Adrenal gland (tissue), 12 donors: ENCODE measurements around the gene CORO1A. TPM values are rescaled to one million over a fixed set of nuclear protein-coding genes. Genes with fewer than 3 reads are reported as not detected.
A peak's percentile ranks its signal among the peaks of the same experiment; 100 is the strongest.

Source experiments
- DNase-seq, 7 donors: peaks; one replicate each; pipeline ENCODE4 v3.0.0-alpha.2; 2019 to 2020
- H3K27ac ChIP-seq, 5 donors: fragments of 200-600 bp; sonication (generic) in 4 of 5; 1 replicate in 3 of 5; 2 replicates in 2 of 5; pipeline versions ENCODE4 v1.5.1 to v1.8.0; 2016 to 2020; ENCODE audit warnings: mild to moderate bottlenecking in 1 of 5
- H3K27me3 ChIP-seq: fragments of 200-600 bp; 2 replicates; pipeline ENCODE4 v1.8.0; 2021
- H3K36me3 ChIP-seq, 2 donors: fragments of 200-600 bp; replicated peaks in 1 of 2; 1 replicate in 1 of 2; 2 replicates in 1 of 2; pipeline versions ENCODE4 v1.5.1 to v1.8.0; 2018 to 2022
- H3K4me1 ChIP-seq, 2 donors: fragments of 200-600 bp; replicated peaks in 1 of 2; 1 replicate in 1 of 2; 2 replicates in 1 of 2; pipeline versions ENCODE4 v1.5.1 to v1.8.0; 2018 to 2021
- H3K4me3 ChIP-seq, 4 donors: fragments of 200-600 bp; sonication (generic) in 3 of 4; one replicate each; pipeline ENCODE4 v1.5.1; 2016 to 2018
- H3K9me3 ChIP-seq, 3 donors: fragments of 200-600 bp; sonication (generic) in 1 of 3; replicated peaks in 1 of 3; 1 replicate in 2 of 3; 2 replicates in 1 of 3; pipeline versions ENCODE4 v1.5.1 to v1.8.0; 2016 to 2021
- POLR2A ChIP-seq, 2 donors: fragments of 450-650 bp; IDR thresholded peaks; one replicate each; pipeline ENCODE4 v1.6.1; 2017; ENCODE audit warnings: antibody characterized with exemption in 2 of 2, mild to moderate bottlenecking in 2 of 2, moderate library complexity in 1 of 2
- WGBS, 4 donors: extraction: QIAGEN DNeasy Blood & Tissue Kit in 2 of 4; methylation state at CpG; one replicate each; pipeline versions ENCODE4 v1.1.5 to v1.1.7; 2013 to 2017; 5-methylcytosine and 5-hydroxymethylcytosine counted together
- intact Hi-C, 2 donors: fragments of 100-400 bp; cut with DNase I; formaldehyde crosslinking; loops; one replicate each; pipeline versions ENCODE4 v1.14.1 to v1.15.0; 2022 to 2023
- polyA plus RNA-seq, 3 donors: library from polyadenylated mRNA; stranded (reverse); fragments of 200-250 nt in 2 of 3; fragments of 350-450 nt in 1 of 3; fragmentation: Illumina TruSeq in 1 of 3; extraction: RNeasy Lipid Tissue Mini Kit (QIAGEN cat#74804) in 1 of 3; gene quantifications; one replicate each; pipeline ENCODE4 v1.2.3, GENCODE V29; 2013 to 2014
- total RNA-seq, 9 donors: library from RNA; depleted of rRNA in 4 of 9; stranded (reverse); fragments of >200 nt in 4 of 9; fragments of 120-200 nt in 1 of 9; fragmentation: NEBNext Ultra II Directional in 1 of 9; extraction: Animal tissue kit (Norgen Biotek cat#: 25700) in 1 of 9; gene quantifications; one replicate each; pipeline versions ENCODE4 v1.1.0 to v1.2.4, GENCODE V29; 2013 to 2023
- TF ChIP-seq, protein P1 (sequence below), 6 experiments: fragments of 450-650 bp in 4 of 6; fragments of 200-600 bp in 2 of 6; sonication (generic) in 1 of 6; IDR thresholded peaks; 1 replicate in 5 of 6; 2 replicates in 1 of 6; pipeline versions ENCODE4 v1.5.1 to v1.8.0; 2016 to 2021; ENCODE audit warnings: antibody characterized with exemption in 6 of 6, mild to moderate bottlenecking in 2 of 6, moderate library complexity in 1 of 6
- donor health status: healthy with polysubstance abuse.
- donor health status: Bipolar disorder and iron deficiency.
- donor health status: DM: yes; HTN: yes; CAD: no.
- donor health status: DM: no; HTN: no; CAD: no.
- donor health status: DM: no; HTN: no; CAD: no.
- donor health status: DM: yes; HTN: yes; CAD: no.

Gene CORO1A
- total and polyA plus RNA-seq, 12 donors: 3.3 to 87.7 (median 42.1) TPM

DNA sequence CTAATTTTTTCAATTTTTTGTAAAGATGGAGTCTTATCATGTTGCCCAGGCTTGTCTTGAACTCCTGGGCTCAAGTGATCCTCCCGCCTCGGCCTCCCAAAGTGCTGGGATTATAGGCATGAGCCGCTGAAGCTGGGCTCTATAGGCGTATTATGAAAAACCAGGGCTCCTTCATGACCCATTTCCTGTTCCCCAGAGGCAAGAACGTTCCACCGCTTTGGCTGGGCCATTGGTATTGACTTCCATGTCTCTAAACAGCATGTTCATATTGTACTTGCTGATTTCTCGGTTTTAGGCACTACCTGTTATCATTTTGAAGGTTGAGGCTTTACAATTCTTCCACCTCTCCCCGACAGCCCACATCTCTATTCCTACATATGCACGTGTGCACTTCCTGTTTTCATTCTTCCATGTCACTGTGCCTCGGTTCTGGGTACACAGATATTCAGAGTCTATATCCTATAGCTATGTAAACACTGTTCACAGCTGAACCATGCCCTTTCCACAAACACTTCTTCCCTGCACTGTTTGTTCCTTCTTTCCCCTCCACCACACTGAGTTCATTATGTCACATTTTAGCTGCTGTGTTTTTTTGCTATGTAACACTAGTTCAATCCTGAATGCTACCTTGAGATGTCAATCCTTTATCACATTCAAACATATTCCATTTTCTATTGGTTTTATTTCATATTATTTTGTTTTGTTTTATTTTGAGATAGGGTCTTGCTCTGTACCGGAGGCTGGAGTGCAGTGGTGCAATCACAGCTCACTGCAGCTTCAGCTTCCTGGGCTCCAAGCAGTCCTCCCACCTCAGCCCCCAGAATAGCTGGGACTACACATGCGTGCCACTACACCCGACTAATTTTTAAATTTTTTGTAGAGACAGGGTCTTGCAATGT is 43.6 kb upstream of the CORO1A start:
- no peaks in the 10 kb centered on the region for H3K36me3 ChIP-seq
- intact Hi-C loops: no loop called here
- no peaks in the 10 kb centered on the region for H3K9me3 ChIP-seq
- H3K27me3 ChIP-seq: no peaks in the 10 kb centered on the region
- TF ChIP-seq, protein P1, sequence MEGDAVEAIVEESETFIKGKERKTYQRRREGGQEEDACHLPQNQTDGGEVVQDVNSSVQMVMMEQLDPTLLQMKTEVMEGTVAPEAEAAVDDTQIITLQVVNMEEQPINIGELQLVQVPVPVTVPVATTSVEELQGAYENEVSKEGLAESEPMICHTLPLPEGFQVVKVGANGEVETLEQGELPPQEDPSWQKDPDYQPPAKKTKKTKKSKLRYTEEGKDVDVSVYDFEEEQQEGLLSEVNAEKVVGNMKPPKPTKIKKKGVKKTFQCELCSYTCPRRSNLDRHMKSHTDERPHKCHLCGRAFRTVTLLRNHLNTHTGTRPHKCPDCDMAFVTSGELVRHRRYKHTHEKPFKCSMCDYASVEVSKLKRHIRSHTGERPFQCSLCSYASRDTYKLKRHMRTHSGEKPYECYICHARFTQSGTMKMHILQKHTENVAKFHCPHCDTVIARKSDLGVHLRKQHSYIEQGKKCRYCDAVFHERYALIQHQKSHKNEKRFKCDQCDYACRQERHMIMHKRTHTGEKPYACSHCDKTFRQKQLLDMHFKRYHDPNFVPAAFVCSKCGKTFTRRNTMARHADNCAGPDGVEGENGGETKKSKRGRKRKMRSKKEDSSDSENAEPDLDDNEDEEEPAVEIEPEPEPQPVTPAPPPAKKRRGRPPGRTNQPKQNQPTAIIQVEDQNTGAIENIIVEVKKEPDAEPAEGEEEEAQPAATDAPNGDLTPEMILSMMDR (IDR thresholded peaks at IDR 0.05): no peak
- TF ChIP-seq POLR2A (IDR thresholded peaks at IDR 0.05): no peak
- DNase-seq: no peak
- no peaks in the 10 kb centered on the region for H3K4me1 ChIP-seq
- H3K4me3 ChIP-seq: no peak overlapping the region
- 73 to 78% (median 74%) methylated on average over 13 of the region's 13 CpGs for WGBS, 4 donors
- H3K27ac ChIP-seq: no peak overlapping the region

DNA sequence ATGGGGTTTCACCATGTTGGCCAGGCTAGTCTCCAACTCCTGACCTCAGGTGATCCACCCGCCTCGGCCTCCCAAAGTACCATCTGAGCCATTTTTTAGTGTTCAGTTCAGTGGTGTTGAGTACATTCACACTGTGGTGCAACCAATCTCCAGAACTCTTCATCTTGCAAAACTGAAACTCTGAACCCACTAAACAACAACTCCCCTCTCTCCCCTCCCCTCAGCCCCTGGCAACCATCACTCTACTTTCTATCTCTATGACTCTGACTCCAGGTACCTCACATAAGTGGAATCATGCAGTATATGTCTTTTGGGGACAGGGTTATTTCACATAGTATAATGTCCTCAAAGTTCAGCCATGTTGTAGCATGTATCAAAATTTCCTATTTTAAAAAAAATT is 41.7 kb upstream of the CORO1A start:
- Histone ChIP-seq H3K27me3 (no peaks in the 10 kb centered on the region), H3K4me1 (no peaks in the 10 kb centered on the region), H3K9me3 (no peaks in the 10 kb centered on the region), H3K27ac (no peak overlapping the region), H3K4me3 (no peak overlapping the region), H3K36me3 (no peaks in the 10 kb centered on the region)
- TF ChIP-seq POLR2A (IDR thresholded peaks at IDR 0.05): no peak
- TF ChIP-seq, protein P1 (IDR thresholded peaks at IDR 0.05): no peak
- DNase-seq: no peak
- intact Hi-C loops: no loop called here
- 79 to 96% (median 93%) methylated on average over 2 of the region's 2 CpGs for WGBS, 4 donors

DNA sequence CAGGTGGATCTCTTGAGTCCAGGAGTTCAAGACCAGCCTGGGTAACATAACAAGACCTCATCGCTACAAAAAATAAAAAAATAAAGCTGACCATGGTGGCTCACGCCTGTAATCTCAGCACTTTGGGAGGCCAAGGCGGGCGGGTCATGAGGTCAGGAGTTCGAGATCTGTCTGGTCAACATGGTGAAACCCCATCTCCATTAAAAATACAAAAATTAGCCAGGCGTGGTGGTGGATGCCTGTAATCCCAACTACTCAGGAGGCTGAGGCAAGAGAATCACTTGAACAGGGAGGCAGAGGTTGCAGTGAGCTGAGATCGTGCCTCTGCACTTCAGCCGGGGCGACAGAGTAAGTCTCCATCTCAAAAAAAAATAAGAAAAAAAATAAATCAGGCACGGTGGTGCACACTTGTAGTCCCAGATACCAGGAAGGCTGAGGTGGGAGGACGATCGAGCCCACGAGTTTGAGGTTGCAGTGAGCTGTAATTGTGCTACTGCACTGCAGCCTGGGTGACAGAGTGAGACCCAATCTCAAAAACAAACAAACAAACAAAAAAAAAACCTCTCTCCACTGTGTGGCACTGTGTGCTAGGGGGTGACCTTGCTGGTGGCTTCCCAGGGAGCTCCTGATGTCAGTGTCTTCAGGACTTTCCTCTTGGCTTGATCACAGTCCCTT is 40.6 kb upstream of the CORO1A start:
- H3K36me3 ChIP-seq: no peaks in the 10 kb centered on the region
- H3K27me3 ChIP-seq: no peaks in the 10 kb centered on the region
- no peaks in the 10 kb centered on the region for H3K4me1 ChIP-seq
- no peak for TF ChIP-seq POLR2A (IDR thresholded peaks at IDR 0.05)
- TF ChIP-seq, protein P1 (IDR thresholded peaks at IDR 0.05): peak in 2 of 6 experiments; percentile 28 to 41
- intact Hi-C loops: no loop called here
- 70 to 82% (median 72%) methylated on average over 13 of the region's 13 CpGs for WGBS, 4 donors
- H3K27ac ChIP-seq: no peak overlapping the region
- DNase-seq: peak in 3 of 7 donors; percentile 28 to 41 (median 33)
- no peaks in the 10 kb centered on the region for H3K9me3 ChIP-seq
- H3K4me3 ChIP-seq: no peak overlapping the region

DNA sequence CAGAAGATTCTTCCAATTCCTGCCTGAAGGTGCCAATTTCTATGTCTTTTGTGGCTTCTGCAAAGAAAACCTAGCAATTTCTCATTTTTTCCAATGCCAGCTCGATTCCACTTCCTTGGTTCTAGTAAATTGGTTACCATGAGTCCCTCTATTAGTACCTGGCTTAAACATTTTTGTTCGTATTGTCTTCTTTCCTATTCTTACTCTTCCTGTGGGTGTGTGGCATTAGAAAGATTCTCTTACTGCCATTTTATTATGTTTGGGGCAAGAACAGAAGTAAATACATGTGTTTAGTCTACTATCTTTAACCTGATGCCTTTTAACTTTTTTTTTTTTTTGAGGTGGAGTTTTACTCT is 40.1 kb upstream of the CORO1A start:
- Histone ChIP-seq H3K36me3 (no peaks in the 10 kb centered on the region), H3K9me3 (no peaks in the 10 kb centered on the region), H3K27ac (no peak overlapping the region), H3K27me3 (no peaks in the 10 kb centered on the region), H3K4me3 (no peak overlapping the region), H3K4me1 (no peaks in the 10 kb centered on the region)
- DNase-seq: no peak
- intact Hi-C loops: no loop called here
- WGBS, 4 donors: 53 to 71% (median 56%) methylated on average over 2 of the region's 2 CpGs
- no peak for TF ChIP-seq POLR2A (IDR thresholded peaks at IDR 0.05)
- TF ChIP-seq, protein P1 (IDR thresholded peaks at IDR 0.05): no peak
